HFF-Myc (cell line): ENCODE results near the gene SNX15.

Source experiments
- DNase-seq: peaks from one replicate; pipeline ENCODE4 v3.0.0-alpha.2; 2011; ENCODE audit warnings: low read depth; ENCODE audit errors: extremely low read depth
- H3K4me3 ChIP-seq: replicated peaks from 2 replicates; pipeline ENCODE4 v1.5.1; 2011; ENCODE audit warnings: low read depth, mild to moderate bottlenecking, control low read depth, low read length
- TF ChIP-seq, protein P1 (sequence below): IDR thresholded peaks from 2 replicates; pipeline ENCODE4 v1.5.1; 2012; ENCODE audit warnings: mild to moderate bottlenecking, low read depth, low read length, control low read depth; ENCODE audit errors: missing control alignments

SNX15 gene

DNA sequence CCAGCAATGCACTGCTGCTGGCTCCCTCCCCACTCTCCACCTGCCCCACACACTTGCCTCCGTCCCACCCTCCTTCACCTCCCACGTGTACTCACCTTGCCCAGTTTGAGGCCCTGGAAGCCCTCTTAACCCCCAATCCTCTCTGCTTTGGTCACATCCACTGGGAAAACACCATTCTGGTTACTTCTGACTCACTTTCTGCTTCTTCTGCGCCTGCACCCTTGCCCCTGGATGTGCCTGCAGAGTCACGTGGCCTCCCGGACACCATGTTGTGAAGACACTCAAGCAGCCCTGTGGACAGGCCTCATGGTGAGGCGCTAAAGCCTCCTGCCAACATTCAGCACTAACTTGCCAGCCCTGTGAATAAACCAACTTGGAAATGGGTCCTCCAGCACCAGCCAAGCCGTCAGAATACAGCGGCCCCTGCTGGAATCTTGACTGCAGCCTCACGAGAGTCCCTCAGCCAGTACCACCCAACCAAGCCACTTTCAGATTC is 33.7 kb downstream of the SNX15 start:
- TF ChIP-seq, protein P1, sequence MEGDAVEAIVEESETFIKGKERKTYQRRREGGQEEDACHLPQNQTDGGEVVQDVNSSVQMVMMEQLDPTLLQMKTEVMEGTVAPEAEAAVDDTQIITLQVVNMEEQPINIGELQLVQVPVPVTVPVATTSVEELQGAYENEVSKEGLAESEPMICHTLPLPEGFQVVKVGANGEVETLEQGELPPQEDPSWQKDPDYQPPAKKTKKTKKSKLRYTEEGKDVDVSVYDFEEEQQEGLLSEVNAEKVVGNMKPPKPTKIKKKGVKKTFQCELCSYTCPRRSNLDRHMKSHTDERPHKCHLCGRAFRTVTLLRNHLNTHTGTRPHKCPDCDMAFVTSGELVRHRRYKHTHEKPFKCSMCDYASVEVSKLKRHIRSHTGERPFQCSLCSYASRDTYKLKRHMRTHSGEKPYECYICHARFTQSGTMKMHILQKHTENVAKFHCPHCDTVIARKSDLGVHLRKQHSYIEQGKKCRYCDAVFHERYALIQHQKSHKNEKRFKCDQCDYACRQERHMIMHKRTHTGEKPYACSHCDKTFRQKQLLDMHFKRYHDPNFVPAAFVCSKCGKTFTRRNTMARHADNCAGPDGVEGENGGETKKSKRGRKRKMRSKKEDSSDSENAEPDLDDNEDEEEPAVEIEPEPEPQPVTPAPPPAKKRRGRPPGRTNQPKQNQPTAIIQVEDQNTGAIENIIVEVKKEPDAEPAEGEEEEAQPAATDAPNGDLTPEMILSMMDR: peak; percentile 49
- DNase-seq: no peak
- no peak overlapping the region for H3K4me3 ChIP-seq

DNA sequence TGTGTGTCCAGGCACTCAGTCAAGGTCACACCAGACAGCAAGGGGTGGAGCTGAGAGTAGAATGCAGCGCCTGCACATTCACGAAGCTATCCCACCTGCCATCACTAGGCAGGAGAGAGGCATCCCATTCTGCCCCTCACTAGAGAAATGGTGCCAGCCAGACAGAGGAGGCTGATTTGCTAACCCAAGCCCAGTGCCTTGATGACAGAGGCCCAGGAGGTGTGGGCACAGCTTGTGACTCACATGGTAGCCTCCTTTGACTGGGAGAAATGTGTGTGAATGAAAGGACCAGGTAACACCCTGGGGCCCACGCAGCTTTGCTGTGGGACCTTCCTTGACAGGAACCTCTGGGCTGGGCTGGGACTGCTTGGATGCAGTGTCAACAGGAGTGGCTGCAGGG is 36.3 kb downstream of the SNX15 start:
- H3K4me3 ChIP-seq: no peak overlapping the region
- TF ChIP-seq, protein P1: no peak
- no peak for DNase-seq

DNA sequence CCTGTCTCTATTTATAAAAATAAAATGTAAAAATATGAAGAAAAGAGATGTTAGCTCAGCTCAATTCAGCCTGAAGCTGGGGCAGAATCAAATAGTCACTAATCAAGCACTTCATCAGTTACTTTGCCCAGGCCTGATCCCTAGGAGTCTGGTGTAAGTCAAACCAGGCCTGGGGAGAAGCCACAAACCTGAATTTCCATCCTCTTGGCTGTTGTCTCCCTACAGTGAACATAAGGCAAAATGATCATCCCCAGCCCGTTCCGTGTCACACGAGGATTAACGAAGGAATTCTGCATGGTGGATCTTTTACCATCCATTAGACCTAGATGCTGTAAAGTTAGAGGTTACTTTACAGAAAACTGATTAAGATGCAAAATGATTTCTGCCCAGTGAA is 37.6 kb downstream of the SNX15 start:
- H3K4me3 ChIP-seq: no peak overlapping the region
- DNase-seq: no peak
- TF ChIP-seq, protein P1: no peak

DNA sequence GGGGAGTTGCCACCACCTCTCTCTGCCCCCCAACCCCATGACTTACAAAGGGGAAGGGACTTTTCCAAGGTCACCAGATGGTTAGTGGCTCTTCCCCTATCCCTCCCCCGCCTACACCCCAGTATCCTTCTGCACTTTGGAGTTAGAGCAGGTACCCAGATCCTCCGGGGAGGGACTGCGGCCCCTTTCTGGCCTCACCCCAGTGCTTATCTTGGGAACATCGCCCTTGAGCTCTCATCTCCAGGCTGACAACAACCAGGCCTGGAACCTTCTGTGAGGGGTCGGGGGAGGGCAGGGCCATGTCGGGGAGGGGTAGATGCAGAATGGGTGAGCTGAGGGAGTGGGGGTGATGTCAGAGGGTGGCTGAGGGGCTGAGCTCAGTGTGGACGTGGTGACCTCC is 38.6 kb downstream of the SNX15 start:
- TF ChIP-seq, protein P1: no peak
- no peak for DNase-seq
- H3K4me3 ChIP-seq: no peak overlapping the region

DNA sequence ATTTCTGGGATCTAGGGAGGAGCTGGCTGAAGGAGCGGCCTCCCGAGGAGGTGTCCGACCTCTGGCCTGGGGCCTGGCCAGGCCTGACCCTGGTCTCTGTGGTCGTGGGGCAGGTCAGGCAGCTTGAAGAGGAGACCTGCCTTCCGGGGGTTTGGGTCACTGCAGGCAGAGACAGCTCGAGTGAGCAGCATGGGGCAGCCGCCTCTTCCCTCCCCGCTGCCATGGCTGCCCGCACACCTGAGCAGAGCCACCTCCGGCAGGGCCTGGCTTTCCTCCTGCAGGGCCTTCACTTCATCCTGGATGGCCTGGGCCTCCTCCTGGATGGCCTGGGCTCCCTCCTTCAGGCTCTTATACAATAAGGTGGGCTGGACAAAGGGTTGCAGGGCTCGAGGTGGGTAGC is 39.1 kb downstream of the SNX15 start:
- DNase-seq: no peak
- TF ChIP-seq, protein P1: no peak
- H3K4me3 ChIP-seq: no peak overlapping the region

DNA sequence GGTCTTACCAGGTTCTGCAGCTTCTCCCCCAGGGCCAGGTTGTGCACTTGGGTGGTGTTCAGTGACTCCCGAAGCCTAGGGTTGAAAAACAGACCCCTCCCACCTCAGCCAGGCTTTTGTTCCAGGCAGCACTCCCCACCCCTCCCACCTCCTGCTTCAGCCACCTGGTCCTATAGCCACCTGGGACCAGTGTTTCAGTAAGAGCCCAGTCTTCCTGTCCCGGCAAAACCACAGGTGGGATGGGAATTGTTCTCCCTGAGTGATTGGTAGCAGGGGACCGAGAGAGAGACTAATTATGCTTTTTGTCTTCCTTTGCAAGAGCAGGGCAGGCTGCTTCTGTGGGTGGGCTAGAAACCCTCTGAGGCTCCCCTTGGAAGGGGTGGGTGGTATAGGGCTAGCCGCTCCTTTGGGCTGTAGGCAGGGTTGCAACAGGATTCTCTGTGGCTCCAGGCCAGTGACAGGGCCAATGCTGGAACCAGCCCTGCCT is 39.6 kb downstream of the SNX15 start:
- DNase-seq: no peak

More for the DNA sequence above, 39.6 kb downstream of the SNX15 start:
- TF ChIP-seq, protein P1: no peak
- H3K4me3 ChIP-seq: no peak overlapping the region
